HepG2 (cell line): ENCODE results near the gene MT1A. TPM values are rescaled to one million over a fixed set of nuclear protein-coding genes. Genes with fewer than 3 reads are reported as not detected.

Experiments
- DPF2 ChIP-seq: sonication (generic); formaldehyde crosslinking; IDR thresholded peaks from 2 replicates; pipeline ENCODE4 v1.4.0; 2020; ENCODE audit warnings: mild to moderate bottlenecking, low read depth, missing genetic modification reagents, borderline replicate concordance
- FOXM1 ChIP-seq: sonication (generic); formaldehyde crosslinking; IDR thresholded peaks from 2 replicates; pipeline ENCODE4 v1.5.0; 2020; ENCODE audit warnings: missing genetic modification reagents
- HMGXB3 ChIP-seq: sonication (generic); formaldehyde crosslinking; IDR thresholded peaks from 2 replicates; pipeline ENCODE4 v1.4.0; 2020; ENCODE audit warnings: missing genetic modification reagents, borderline replicate concordance
- KLF13 ChIP-seq: sonication (generic); formaldehyde crosslinking; IDR thresholded peaks from 2 replicates; pipeline ENCODE4 v1.4.0; 2020; ENCODE audit warnings: mild to moderate bottlenecking, missing genetic modification reagents
- KLF15 ChIP-seq: sonication (generic); formaldehyde crosslinking; IDR thresholded peaks from 2 replicates; pipeline ENCODE4 v1.8.1; 2023; ENCODE audit warnings: borderline replicate concordance, mild to moderate bottlenecking, inconsistent platforms, missing genetic modification reagents, mixed read lengths
- MBD4 ChIP-seq: IDR thresholded peaks from 2 replicates; pipeline ENCODE4 v1.6.1; 2012; ENCODE audit warnings: low read length, inconsistent platforms, borderline replicate concordance
- NFE2 ChIP-seq: sonication (generic); formaldehyde crosslinking; IDR thresholded peaks from 2 replicates; pipeline ENCODE4 v1.4.0; 2020; ENCODE audit warnings: missing genetic modification reagents
- NR2F6 ChIP-seq, 2 experiments: IDR thresholded peaks; 2 replicates each; pipeline ENCODE4 v1.6.1; 2016; ENCODE audit warnings: antibody characterized with exemption in 1 of 2, mild to moderate bottlenecking in 1 of 2
- REST ChIP-seq, 2 experiments: IDR thresholded peaks; 2 replicates each; pipeline ENCODE4 v1.6.1; 2011 to 2012; ENCODE audit warnings: low read length in 2 of 2, borderline replicate concordance in 1 of 2, low read depth in 1 of 2, mild to moderate bottlenecking in 1 of 2, moderate library complexity in 1 of 2
- ZNF530 ChIP-seq: sonication (generic); formaldehyde crosslinking; IDR thresholded peaks from 2 replicates; pipeline ENCODE4 v1.5.0; 2020; ENCODE audit warnings: low read depth, mild to moderate bottlenecking, missing genetic modification reagents
- ZNF615 ChIP-seq: sonication (generic); formaldehyde crosslinking; IDR thresholded peaks from 2 replicates; pipeline ENCODE4 v1.5.0; 2020; ENCODE audit warnings: mild to moderate bottlenecking, missing genetic modification reagents, borderline replicate concordance
- polyA plus RNA-seq, 8 experiments: library from polyadenylated mRNA; depleted of rRNA in 3 of 8; stranded (reverse) in 7 of 8; unstranded in 1 of 8; fragments of >200 nt; fragmentation: Illumina TruSeq in 4 of 8; extraction: Trizol in 4 of 8; gene quantifications; 2 replicates each; pipeline versions ENCODE4 v1.2.1 to v1.2.3, GENCODE V29; 2011 to 2016; ENCODE audit warnings: low read depth in 4 of 8, missing spikeins in 1 of 8, mixed read lengths in 1 of 8; ENCODE audit not compliant: insufficient read depth in 1 of 8
- total RNA-seq, 5 experiments: library from RNA; depleted of rRNA; stranded (reverse); fragments of >200 nt; fragmentation: Illumina TruSeq; extraction: Trizol; gene quantifications; 2 replicates each; pipeline ENCODE4 v1.2.3, GENCODE V29; 2016; ENCODE audit warnings: low read depth in 1 of 5
- TF ChIP-seq, protein P1 (sequence below): sonication (generic); formaldehyde crosslinking; IDR thresholded peaks from 2 replicates; pipeline ENCODE4 v1.8.0; 2022; ENCODE audit warnings: mild to moderate bottlenecking, missing genetic modification reagents
- TF ChIP-seq, protein P2 (sequence below): sonication (generic); formaldehyde crosslinking; IDR thresholded peaks from 2 replicates; pipeline ENCODE4 v1.4.0; 2020; ENCODE audit warnings: missing genetic modification reagents

The MT1A gene
- total and polyA plus RNA-seq, 2 of the 13 experiments (the other 11 are each of a cell fraction or from before 2014, with no cell fraction given): 8.3 to 10.4 TPM

GRCh38 chr16:56607109-56607618 is 31.3 kb upstream of the MT1A start (continued):
- TF ChIP-seq, protein P1, sequence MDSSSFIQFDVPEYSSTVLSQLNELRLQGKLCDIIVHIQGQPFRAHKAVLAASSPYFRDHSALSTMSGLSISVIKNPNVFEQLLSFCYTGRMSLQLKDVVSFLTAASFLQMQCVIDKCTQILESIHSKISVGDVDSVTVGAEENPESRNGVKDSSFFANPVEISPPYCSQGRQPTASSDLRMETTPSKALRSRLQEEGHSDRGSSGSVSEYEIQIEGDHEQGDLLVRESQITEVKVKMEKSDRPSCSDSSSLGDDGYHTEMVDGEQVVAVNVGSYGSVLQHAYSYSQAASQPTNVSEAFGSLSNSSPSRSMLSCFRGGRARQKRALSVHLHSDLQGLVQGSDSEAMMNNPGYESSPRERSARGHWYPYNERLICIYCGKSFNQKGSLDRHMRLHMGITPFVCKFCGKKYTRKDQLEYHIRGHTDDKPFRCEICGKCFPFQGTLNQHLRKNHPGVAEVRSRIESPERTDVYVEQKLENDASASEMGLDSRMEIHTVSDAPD (CRISPR knock-in tag): peak; percentile 83
- TF ChIP-seq NFE2 (no peak), KLF13 (CRISPR knock-in tag) (no peak), ZNF530 (CRISPR knock-in tag) (no peak), KLF15 (CRISPR knock-in tag) (peak; percentile 35), ZNF615 (CRISPR knock-in tag) (no peak), HMGXB3 (CRISPR knock-in tag) (0 out of 2 replicates have a peak, but pooled peaks have one; percentile 54), REST (IDR thresholded peaks at IDR 0.05; ENCODE audit: borderline replicate concordance in 1 of 2, low read depth in 1 of 2, low read length in 2 of 2) (no peak; a peak in 1 of 4 replicates), MBD4 (no peak), FOXM1 (CRISPR knock-in tag) (peak; percentile 39; the same call in 1 of the 2 replicates), DPF2 (CRISPR knock-in tag) (no peak; the same call in 1 of the 2 replicates), NR2F6 (IDR thresholded peaks at IDR 0.05) (peak; percentile 84), NR2F6 (CRISPR knock-in tag; IDR thresholded peaks at IDR 0.05) (peak; percentile 76; the same call in 1 of the 2 replicates)
- TF ChIP-seq, protein P2, sequence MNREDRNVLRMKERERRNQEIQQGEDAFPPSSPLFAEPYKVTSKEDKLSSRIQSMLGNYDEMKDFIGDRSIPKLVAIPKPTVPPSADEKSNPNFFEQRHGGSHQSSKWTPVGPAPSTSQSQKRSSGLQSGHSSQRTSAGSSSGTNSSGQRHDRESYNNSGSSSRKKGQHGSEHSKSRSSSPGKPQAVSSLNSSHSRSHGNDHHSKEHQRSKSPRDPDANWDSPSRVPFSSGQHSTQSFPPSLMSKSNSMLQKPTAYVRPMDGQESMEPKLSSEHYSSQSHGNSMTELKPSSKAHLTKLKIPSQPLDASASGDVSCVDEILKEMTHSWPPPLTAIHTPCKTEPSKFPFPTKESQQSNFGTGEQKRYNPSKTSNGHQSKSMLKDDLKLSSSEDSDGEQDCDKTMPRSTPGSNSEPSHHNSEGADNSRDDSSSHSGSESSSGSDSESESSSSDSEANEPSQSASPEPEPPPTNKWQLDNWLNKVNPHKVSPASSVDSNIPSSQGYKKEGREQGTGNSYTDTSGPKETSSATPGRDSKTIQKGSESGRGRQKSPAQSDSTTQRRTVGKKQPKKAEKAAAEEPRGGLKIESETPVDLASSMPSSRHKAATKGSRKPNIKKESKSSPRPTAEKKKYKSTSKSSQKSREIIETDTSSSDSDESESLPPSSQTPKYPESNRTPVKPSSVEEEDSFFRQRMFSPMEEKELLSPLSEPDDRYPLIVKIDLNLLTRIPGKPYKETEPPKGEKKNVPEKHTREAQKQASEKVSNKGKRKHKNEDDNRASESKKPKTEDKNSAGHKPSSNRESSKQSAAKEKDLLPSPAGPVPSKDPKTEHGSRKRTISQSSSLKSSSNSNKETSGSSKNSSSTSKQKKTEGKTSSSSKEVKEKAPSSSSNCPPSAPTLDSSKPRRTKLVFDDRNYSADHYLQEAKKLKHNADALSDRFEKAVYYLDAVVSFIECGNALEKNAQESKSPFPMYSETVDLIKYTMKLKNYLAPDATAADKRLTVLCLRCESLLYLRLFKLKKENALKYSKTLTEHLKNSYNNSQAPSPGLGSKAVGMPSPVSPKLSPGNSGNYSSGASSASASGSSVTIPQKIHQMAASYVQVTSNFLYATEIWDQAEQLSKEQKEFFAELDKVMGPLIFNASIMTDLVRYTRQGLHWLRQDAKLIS (CRISPR knock-in tag): peak; percentile 43; the same call in 1 of the 2 replicates
